Left lung (tissue), 10 donors: ENCODE measurements around the gene TSSK6. TPM values are rescaled to one million over a fixed set of nuclear protein-coding genes. Genes with fewer than 3 reads are reported as not detected.

ENCODE experiments used
- ATAC-seq: fragments of 200-7000 bp; cut with Tn5 transposase; one replicate; pipeline ENCODE4 v1.9.1; 2020; ENCODE audit warnings: moderate library complexity
- DNase-seq, 4 donors: peaks; one replicate each; pipeline ENCODE4 v3.0.0-alpha.2; 2013 to 2020
- H3K27ac ChIP-seq, 2 donors: fragments of 200-600 bp; sonication (generic) in 1 of 2; one replicate each; pipeline versions ENCODE4 v1.5.0 to v1.8.0; 2020 to 2021
- H3K27me3 ChIP-seq, 2 donors: fragments of 200-600 bp; sonication (generic) in 1 of 2; one replicate each; pipeline versions ENCODE4 v1.5.0 to v1.8.0; 2020 to 2021
- H3K36me3 ChIP-seq, 2 donors: fragments of 200-600 bp; sonication (generic) in 1 of 2; one replicate each; pipeline versions ENCODE4 v1.5.0 to v1.8.0; 2020 to 2021
- H3K4me1 ChIP-seq, 2 donors: fragments of 200-600 bp; one replicate each; pipeline ENCODE4 v1.8.0; 2021
- H3K4me3 ChIP-seq, 2 donors: fragments of 200-600 bp; sonication (generic) in 1 of 2; one replicate each; pipeline versions ENCODE4 v1.5.0 to v1.8.0; 2020 to 2021; ENCODE audit warnings: mild to moderate bottlenecking in 1 of 2
- H3K9me3 ChIP-seq, 2 donors: fragments of 200-600 bp; sonication (generic) in 1 of 2; one replicate each; pipeline versions ENCODE4 v1.5.0 to v1.8.0; 2020 to 2021
- CTCF ChIP-seq, 2 donors: fragments of 200-600 bp; sonication (generic) in 1 of 2; IDR thresholded peaks; one replicate each; pipeline versions ENCODE4 v1.5.0 to v1.8.0; 2021; ENCODE audit warnings: antibody characterized with exemption in 2 of 2
- intact Hi-C, 2 donors: fragments of 100-400 bp; cut with DNase I; formaldehyde crosslinking; loops; one replicate each; pipeline versions ENCODE4 v1.11.2 to v1.14.2; 2022
- polyA plus RNA-seq, 6 donors: library from polyadenylated mRNA; unstranded; fragments of 120-200 nt; gene quantifications; one replicate each; pipeline ENCODE4 v1.2.1, GENCODE V29; 2013; ENCODE audit not compliant: insufficient read length in 6 of 6
- total RNA-seq, 2 donors: library from RNA; stranded (reverse); fragmentation: NEBNext Ultra II Directional; extraction: Animal tissue kit (Norgen Biotek cat#: 25700); gene quantifications; one replicate each; pipeline ENCODE4 v1.2.1, GENCODE V29; 2021
- donor health status: DM: no; HTN: yes; CAD: no.
- donor health status: DM: no; HTN: no; CAD: no.

TSSK6 gene
- total and polyA plus RNA-seq, 8 donors = 0.67 to 1.4 (median 1.2) TPM

- no peaks in the 10 kb centered on the region for H3K36me3 ChIP-seq
- peaks cover 16 to 39% of the 10 kb centered on the region in 2 donors for H3K4me1 ChIP-seq
- H3K4me3 ChIP-seq = peak overlapping the region in 1 of 2 donors; percentile 34
- ATAC-seq = peak; percentile 33
- DNase-seq = no peak
- peaks cover 33 to 94% of the 10 kb centered on the region in 2 donors for H3K27me3 ChIP-seq
- intact Hi-C loops = no loop called here
- no peak for TF ChIP-seq CTCF (IDR thresholded peaks at IDR 0.05)
- no peak overlapping the region for H3K27ac ChIP-seq
- no peaks in the 10 kb centered on the region for H3K9me3 ChIP-seq
Measured at GRCh38 chr19:19540715-19541515, 25.6 kb upstream of the TSSK6 start.

- peak in 3 of 4 donors; percentile 68 to 96 (median 86) for DNase-seq
- H3K27me3 ChIP-seq = peaks cover 33 to 87% of the 10 kb centered on the region in 2 donors
- peak overlapping the region in 1 of 2 donors; percentile 34 for H3K4me3 ChIP-seq
- peaks cover 16 to 39% of the 10 kb centered on the region in 2 donors for H3K4me1 ChIP-seq
- no peaks in the 10 kb centered on the region for H3K9me3 ChIP-seq
- TF ChIP-seq CTCF (IDR thresholded peaks at IDR 0.05) = no peak
- intact Hi-C loops = no loop called here
- no peak overlapping the region for H3K27ac ChIP-seq
- H3K36me3 ChIP-seq = no peaks in the 10 kb centered on the region
- peak; percentile 52 for ATAC-seq
Measured at GRCh38 chr19:19540064-19540714, 24.8 kb upstream of the TSSK6 start.

GRCh38 chr19:19539698-19540063 lies 24.3 kb upstream of the TSSK6 start:
- H3K4me3 ChIP-seq = no peak overlapping the region
- H3K9me3 ChIP-seq = no peaks in the 10 kb centered on the region
- DNase-seq = peak in 1 of 4 donors; percentile 79
- H3K27me3 ChIP-seq = peaks cover 33 to 83% of the 10 kb centered on the region in 2 donors
- no peak for ATAC-seq
- no peaks in the 10 kb centered on the region for H3K36me3 ChIP-seq
- H3K27ac ChIP-seq = no peak overlapping the region
- H3K4me1 ChIP-seq = peaks cover 16 to 39% of the 10 kb centered on the region in 2 donors
- TF ChIP-seq CTCF (IDR thresholded peaks at IDR 0.05) = no peak
- intact Hi-C loops = loop anchor here in 1 of 2 donors (10.0 kb wide), 1 partner anchor 415 kb away; no protein-coding TSS in a partner anchor

GRCh38 chr19:19538785-19539166 lies 23.4 kb upstream of the TSSK6 start:
- H3K27me3 ChIP-seq = peaks cover 33 to 74% of the 10 kb centered on the region in 2 donors
- no peaks in the 10 kb centered on the region for H3K36me3 ChIP-seq
- intact Hi-C loops = loop anchor here in 1 of 2 donors (10.0 kb wide), 1 partner anchor 416 kb away; no protein-coding TSS in a partner anchor
- no peak overlapping the region for H3K27ac ChIP-seq
- peak; percentile 6 for ATAC-seq
- DNase-seq = no peak
- peaks cover 16 to 39% of the 10 kb centered on the region in 2 donors for H3K4me1 ChIP-seq
- H3K4me3 ChIP-seq = no peak overlapping the region
- no peaks in the 10 kb centered on the region for H3K9me3 ChIP-seq
- no peak for TF ChIP-seq CTCF (IDR thresholded peaks at IDR 0.05)
